ENCODE results near the gene AP5S1. TPM values are rescaled to one million over a fixed set of nuclear protein-coding genes. Genes with fewer than 3 reads are reported as not detected.

The AP5S1 gene
- total and polyA plus RNA-seq, 2 of the 4 experiments (the other 2 are of a cell fraction), result 10.1 to 11.7 TPM

- peak overlapping the region; percentile 15; the same call in 1 of the 2 replicates for H3K4ac ChIP-seq (ENCODE audit: low read depth, low read length)
- no peak overlapping the region for H4K91ac ChIP-seq (ENCODE audit: insufficient read depth, low read depth, low read length)
- no peak overlapping the region for H4K8ac ChIP-seq (ENCODE audit: low read depth in 2 of 2, low read length in 2 of 2)
- H3K9me3 ChIP-seq (ENCODE audit: control insufficient read depth, insufficient read depth, low read length), result no peaks in the 10 kb centered on the region
- H2BK20ac ChIP-seq (ENCODE audit: low read depth, low read length), result peak overlapping the region; percentile 24; the same call in 1 of the 2 replicates
- CTCF ChIA-PET, result interaction anchor here (1.3 kb wide), 1 partner anchor 30 kb away, joined by 4 read pairs; the partner anchor contains the start of gene CENPB
- no peak overlapping the region for H3K4me3 ChIP-seq (ENCODE audit: insufficient read depth, low read depth, low read length)
- peaks cover 19% of the 10 kb centered on the region for H3K9me1 ChIP-seq (ENCODE audit: insufficient read depth, low read length)
- no peak overlapping the region for H3K4me2 ChIP-seq (ENCODE audit: low read depth, low read length)
- H3K36me3 ChIP-seq (ENCODE audit: control insufficient read depth, insufficient read depth, low read length), result no peaks in the 10 kb centered on the region
- H3K18ac ChIP-seq (ENCODE audit: low read depth, low read length), result no peak overlapping the region
- 0 out of 2 replicates have a peak overlapping the region, but pooled peaks have one; percentile 28 for H2AK5ac ChIP-seq (ENCODE audit: low read depth, low read length)
- H3K56ac ChIP-seq (ENCODE audit: extremely low read depth, insufficient read depth, low read length), result no peak overlapping the region
- H3K14ac ChIP-seq (replicated peaks; ENCODE audit: low read depth, low read length), result no peak overlapping the region
- H3K4me1 ChIP-seq (ENCODE audit: control insufficient read depth, insufficient read depth, low read length), result peaks cover 18% of the 10 kb centered on the region
- POLR2A ChIA-PET (ENCODE audit: unreplicated experiment), result no interaction called here
- no peak overlapping the region for H2AK9ac ChIP-seq (replicated peaks; ENCODE audit: low read depth, low read length, poor library complexity)
- H2BK5ac ChIP-seq (ENCODE audit: low read depth, low read length, poor library complexity, severe bottlenecking), result no peak overlapping the region
- DNase-seq (no peak), ATAC-seq (ENCODE audit: low read depth) (no peak)
- no peak overlapping the region for H3K23ac ChIP-seq (ENCODE audit: low read depth, low read length)
- H3K27me3 ChIP-seq (ENCODE audit: control insufficient read depth, insufficient read depth, low read length), result no peaks in the 10 kb centered on the region
- H2BK120ac ChIP-seq (ENCODE audit: low read depth, low read length), result peak overlapping the region; percentile 16; the same call in 1 of the 2 replicates
- no CpG with 5 or more reads among the region's 9 CpGs for WGBS, 2 experiments (ENCODE audit: extremely low coverage in 2 of 2, insufficient read length in 1 of 2)
- no peak overlapping the region for H3K9ac ChIP-seq (ENCODE audit: low read depth, low read length)
- dilution Hi-C loops (cut with HindIII; ENCODE audit: low sequenced_read_pairs, unreplicated experiment), result no loop called here
- H2AFZ ChIP-seq (replicated peaks; ENCODE audit: low read length, poor library complexity), result no peak overlapping the region
- TF ChIP-seq FOS (IDR thresholded peaks at IDR 0.05; ENCODE audit: low read depth, low read length), result no peak
- H3K79me1 ChIP-seq (ENCODE audit: low read depth in 1 of 2, low read length in 2 of 2), result peaks cover 1 to 27% of the 10 kb centered on the region in 2 experiments; a peak in 2 of 4 replicates
- intact Hi-C loops (cut with micrococcal nuclease), result no loop called here
- in situ Hi-C loops (cut with MboI; ENCODE audit: low sequenced_read_pairs), result no loop called here
- H2BK15ac ChIP-seq (ENCODE audit: low read depth, low read length), result no peak overlapping the region
- no peak overlapping the region for H3K27ac ChIP-seq (ENCODE audit: insufficient read depth, low read length)
- BruUV-seq (replicated peaks), result no TSS peak
- H4K5ac ChIP-seq (ENCODE audit: low read depth, low read length), result no peak overlapping the region
- H4K20me1 ChIP-seq (ENCODE audit: insufficient read depth, low read length), result no peaks in the 10 kb centered on the region
Observed at GRCh38 chr20:3815703-3816315, 4.5 kb upstream of the AP5S1 start.

Measured in IMR-90 (cell line).